ENCODE measurements around the gene TBC1D23. TPM values are rescaled to one million over a fixed set of nuclear protein-coding genes. Genes with fewer than 3 reads are reported as not detected.

TBC1D23 gene
- polyA plus RNA-seq, 1 donor (not counting 4 experiments of a cell fraction or from before 2014, with no cell fraction given), result 42.4 TPM

DNA sequence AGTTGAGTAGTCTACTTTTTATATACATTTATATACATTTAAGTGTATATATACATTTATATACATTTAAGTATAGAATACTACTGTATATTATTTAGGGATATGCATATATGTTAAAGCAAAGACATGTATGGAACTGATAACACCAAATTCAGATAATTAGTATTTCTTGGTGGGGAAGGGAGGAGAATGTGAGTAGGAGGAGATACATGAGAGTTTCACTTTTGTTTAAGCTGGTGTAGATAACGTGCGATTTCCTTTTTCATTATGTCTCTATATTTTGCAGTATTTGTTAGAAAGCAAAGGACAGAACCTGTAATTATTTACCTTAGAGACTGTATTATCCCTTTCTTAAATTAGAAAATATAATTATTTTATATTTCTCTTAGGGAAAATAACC is 57.1 kb downstream of the TBC1D23 start:
- dilution Hi-C loops (cut with MboI; ENCODE audit: extremely low pct_ligation_motif_present, low sequenced_read_pairs), result no loop called here
- Histone ChIP-seq H3K9me3 (ENCODE audit: control insufficient read depth, low read depth, low read length) (no peaks in the 10 kb centered on the region), H3K4me2 (ENCODE audit: control insufficient read depth, extremely low read depth, insufficient read depth, low read depth, low read length) (no peak overlapping the region), H3K27me3 (ENCODE audit: control insufficient read depth, extremely low read depth, insufficient read depth, low read length) (no peaks in the 10 kb centered on the region), H3K9me1 (ENCODE audit: control insufficient read depth, extremely low read depth, insufficient read depth, low read length) (no peaks in the 10 kb centered on the region), H3K27ac (ENCODE audit: control insufficient read depth, insufficient read depth, low read length) (no peak overlapping the region), H3K79me2 (ENCODE audit: control insufficient read depth, insufficient read depth, low read length) (no peaks in the 10 kb centered on the region), H3K9ac (ENCODE audit: control insufficient read depth, extremely low read depth, insufficient read depth, low read length) (no peak overlapping the region), H4K20me1 (ENCODE audit: control insufficient read depth, extremely low read depth, insufficient read depth, low read length) (no peaks in the 10 kb centered on the region), H3K4me3 (ENCODE audit: control insufficient read depth in 2 of 3, extremely low read depth in 1 of 3, insufficient read depth in 2 of 3, low read depth in 1 of 3, low read length in 3 of 3) (no peak overlapping the region), H2AFZ (ENCODE audit: control insufficient read depth, low read length) (no peak overlapping the region), H3K4me1 (ENCODE audit: control insufficient read depth, extremely low read depth, insufficient read depth, low read length) (no peaks in the 10 kb centered on the region), H3K36me3 (ENCODE audit: control insufficient read depth in 2 of 2, extremely low read depth in 1 of 2, insufficient read depth in 2 of 2, low read length in 2 of 2) (no peaks in the 10 kb centered on the region)
- no peak for FAIRE-seq
- TF ChIP-seq, protein P1, sequence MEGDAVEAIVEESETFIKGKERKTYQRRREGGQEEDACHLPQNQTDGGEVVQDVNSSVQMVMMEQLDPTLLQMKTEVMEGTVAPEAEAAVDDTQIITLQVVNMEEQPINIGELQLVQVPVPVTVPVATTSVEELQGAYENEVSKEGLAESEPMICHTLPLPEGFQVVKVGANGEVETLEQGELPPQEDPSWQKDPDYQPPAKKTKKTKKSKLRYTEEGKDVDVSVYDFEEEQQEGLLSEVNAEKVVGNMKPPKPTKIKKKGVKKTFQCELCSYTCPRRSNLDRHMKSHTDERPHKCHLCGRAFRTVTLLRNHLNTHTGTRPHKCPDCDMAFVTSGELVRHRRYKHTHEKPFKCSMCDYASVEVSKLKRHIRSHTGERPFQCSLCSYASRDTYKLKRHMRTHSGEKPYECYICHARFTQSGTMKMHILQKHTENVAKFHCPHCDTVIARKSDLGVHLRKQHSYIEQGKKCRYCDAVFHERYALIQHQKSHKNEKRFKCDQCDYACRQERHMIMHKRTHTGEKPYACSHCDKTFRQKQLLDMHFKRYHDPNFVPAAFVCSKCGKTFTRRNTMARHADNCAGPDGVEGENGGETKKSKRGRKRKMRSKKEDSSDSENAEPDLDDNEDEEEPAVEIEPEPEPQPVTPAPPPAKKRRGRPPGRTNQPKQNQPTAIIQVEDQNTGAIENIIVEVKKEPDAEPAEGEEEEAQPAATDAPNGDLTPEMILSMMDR (optimal IDR thresholded peaks at IDR 0.05 in 1 of 3, IDR thresholded peaks at IDR 0.05 in 1 of 3, conservative IDR thresholded peaks at IDR 0.05 in 1 of 3; ENCODE audit: extremely low read depth in 1 of 3, insufficient read depth in 2 of 3, low read length in 3 of 3), result no peak
- no peak for TF ChIP-seq EZH2 (IDR thresholded peaks at IDR 0.05; ENCODE audit: low read length)
- no peak for DNase-seq (ENCODE audit: low read depth, low spot score)

DNA sequence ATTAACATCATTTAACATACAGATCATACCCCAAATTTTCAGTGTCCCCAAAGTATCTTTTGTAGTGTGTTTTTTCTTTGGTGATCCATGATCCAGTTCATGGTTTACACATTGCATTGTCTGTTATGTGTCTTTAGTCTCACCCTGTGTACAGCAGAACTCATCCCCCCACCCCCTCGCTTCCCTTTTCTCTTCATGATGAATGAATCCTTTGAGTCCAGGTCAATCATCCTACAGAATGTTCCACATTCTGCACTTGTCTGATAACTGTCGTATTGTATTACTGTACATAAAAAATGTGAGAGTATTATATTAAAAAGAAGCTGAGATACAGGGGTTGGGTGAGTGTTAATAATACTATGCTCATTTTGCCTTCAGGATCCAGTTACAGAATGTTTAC is 59.2 kb downstream of the TBC1D23 start:
- Histone ChIP-seq H2AFZ (ENCODE audit: control insufficient read depth, low read length) (no peak overlapping the region), H3K4me1 (ENCODE audit: control insufficient read depth, extremely low read depth, insufficient read depth, low read length) (no peaks in the 10 kb centered on the region), H3K79me2 (ENCODE audit: control insufficient read depth, insufficient read depth, low read length) (no peaks in the 10 kb centered on the region), H4K20me1 (ENCODE audit: control insufficient read depth, extremely low read depth, insufficient read depth, low read length) (no peaks in the 10 kb centered on the region), H3K9ac (ENCODE audit: control insufficient read depth, extremely low read depth, insufficient read depth, low read length) (no peak overlapping the region), H3K27me3 (ENCODE audit: control insufficient read depth, extremely low read depth, insufficient read depth, low read length) (no peaks in the 10 kb centered on the region), H3K9me3 (ENCODE audit: control insufficient read depth, low read depth, low read length) (no peaks in the 10 kb centered on the region), H3K27ac (ENCODE audit: control insufficient read depth, insufficient read depth, low read length) (no peak overlapping the region), H3K4me3 (ENCODE audit: control insufficient read depth in 2 of 3, extremely low read depth in 1 of 3, insufficient read depth in 2 of 3, low read depth in 1 of 3, low read length in 3 of 3) (no peak overlapping the region), H3K4me2 (ENCODE audit: control insufficient read depth, extremely low read depth, insufficient read depth, low read depth, low read length) (no peak overlapping the region), H3K9me1 (ENCODE audit: control insufficient read depth, extremely low read depth, insufficient read depth, low read length) (no peaks in the 10 kb centered on the region), H3K36me3 (ENCODE audit: control insufficient read depth in 2 of 2, extremely low read depth in 1 of 2, insufficient read depth in 2 of 2, low read length in 2 of 2) (no peaks in the 10 kb centered on the region)
- TF ChIP-seq, protein P1 (optimal IDR thresholded peaks at IDR 0.05 in 1 of 3, IDR thresholded peaks at IDR 0.05 in 1 of 3, conservative IDR thresholded peaks at IDR 0.05 in 1 of 3; ENCODE audit: extremely low read depth in 1 of 3, insufficient read depth in 2 of 3, low read length in 3 of 3), result no peak
- TF ChIP-seq EZH2 (IDR thresholded peaks at IDR 0.05; ENCODE audit: low read length), result no peak
- no peak for DNase-seq (ENCODE audit: low read depth, low spot score)
- dilution Hi-C loops (cut with MboI; ENCODE audit: extremely low pct_ligation_motif_present, low sequenced_read_pairs), result no loop called here
- no peak for FAIRE-seq

Data from keratinocyte (primary cell).